Heart right ventricle (tissue), 16 donors: ENCODE measurements around the gene TGOLN2. TPM values are rescaled to one million over a fixed set of nuclear protein-coding genes. Genes with fewer than 3 reads are reported as not detected.

Source experiments
- ATAC-seq, 8 donors: fragments of 200-7000 bp; cut with Tn5 transposase; one replicate each; pipeline ENCODE4 v1.9.1; 2020; ENCODE audit warnings: mild to moderate bottlenecking in 8 of 8, moderate library complexity in 8 of 8, moderate number of reproducible peaks in 1 of 8
- DNase-seq, 2 donors: peaks; one replicate each; pipeline ENCODE4 v3.0.0-alpha.2; 2020
- H3K27ac ChIP-seq, 10 donors: fragments of 200-600 bp; sonication (generic) in 2 of 10; one replicate each; pipeline versions ENCODE4 v1.5.0 to v1.8.0; 2020 to 2022; ENCODE audit warnings: mild to moderate bottlenecking in 3 of 10
- H3K27me3 ChIP-seq, 7 donors: fragments of 200-600 bp; one replicate each; pipeline ENCODE4 v1.8.0; 2021 to 2022; ENCODE audit warnings: mild to moderate bottlenecking in 2 of 7
- H3K36me3 ChIP-seq, 9 donors: fragments of 200-600 bp; sonication (generic) in 1 of 9; one replicate each; pipeline versions ENCODE4 v1.5.0 to v1.8.0; 2020 to 2022; ENCODE audit warnings: mild to moderate bottlenecking in 2 of 9
- H3K4me1 ChIP-seq, 9 donors: fragments of 200-600 bp; sonication (generic) in 1 of 9; one replicate each; pipeline versions ENCODE4 v1.5.0 to v1.8.0; 2020 to 2022; ENCODE audit warnings: mild to moderate bottlenecking in 4 of 9
- H3K4me3 ChIP-seq, 10 donors: fragments of 200-600 bp; sonication (generic) in 2 of 10; one replicate each; pipeline versions ENCODE4 v1.5.0 to v1.8.0; 2020 to 2022; ENCODE audit warnings: mild to moderate bottlenecking in 7 of 10, moderate library complexity in 2 of 10
- H3K9me3 ChIP-seq, 11 donors: fragments of 200-600 bp in 10 of 11; sonication (generic) in 2 of 11; one replicate each; pipeline versions ENCODE4 v1.5.0 to v1.8.0; 2013 to 2022; ENCODE audit warnings: mild to moderate bottlenecking in 2 of 11, control low read depth in 1 of 11, moderate library complexity in 1 of 11
- WGBS, 2 donors: extraction: QIAGEN DNeasy Blood & Tissue Kit; methylation state at CpG; one replicate each; pipeline ENCODE4 v1.1.7; 2013; ENCODE audit warnings: inconsistent platforms in 1 of 2; 5-methylcytosine and 5-hydroxymethylcytosine counted together
- intact Hi-C, 10 donors: fragments of 100-400 bp; cut with DNase I; formaldehyde crosslinking; loops; one replicate each; pipeline versions ENCODE4 v1.11.1 to v1.14.2; 2022
- polyA plus RNA-seq, 2 donors: library from polyadenylated mRNA; stranded (reverse); fragments of 200-250 nt; gene quantifications; one replicate each; pipeline ENCODE4 v1.2.3, GENCODE V29; 2013
- total RNA-seq, 10 donors: library from RNA; stranded (reverse); fragmentation: NEBNext Ultra II Directional in 3 of 10; extraction: Animal tissue kit (Norgen Biotek cat#: 25700) in 3 of 10; gene quantifications; one replicate each; pipeline versions ENCODE4 v1.2.1 to v1.2.4, GENCODE V29; 2021 to 2023
- TF ChIP-seq, protein P1 (sequence below), 9 donors: fragments of 200-600 bp; sonication (generic) in 2 of 9; IDR thresholded peaks; one replicate each; pipeline versions ENCODE4 v1.5.0 to v1.8.0; 2021 to 2022; ENCODE audit warnings: antibody characterized with exemption in 9 of 9, mild to moderate bottlenecking in 5 of 9, moderate library complexity in 1 of 9
- donor health status: Arrhythmogenic right ventricular cardiomyopathy.
- donor health status: ischemic (EF 13 %, LVEDD 7.1; RV severe dilation, severe dysfunction).
- donor health status: healthy with polysubstance abuse.
- donor health status: DM: no; HTN: yes; CAD: no.
- donor health status: DM: no; HTN: no; CAD: no.
- donor health status: ischemic (EF 25% LVEDD 6.9; RV normal size, moderate dysfunction).
- donor health status: ischemic (EF 25% LVEDD 5.7; RV mildly dilated, moderate dysfunction).
- donor health status: healthy.
- donor health status: DM: yes; HTN: yes; CAD: no.
- donor health status: Ischemic cardiomyopathy.
- donor health status: ischemic (EF 35%, LVEDD 5.7; RV mildly dilated, moderate dysfunction).
- donor health status: nonischemic (EF 11% LVEDD 7.7; RV severe dilation, severe dysfunction).
- donor health status: DM: yes; HTN: yes; CAD: no.
- donor health status: PGD.
- donor health status: ischemic (EF 29% LVEDD 5.4; RV normal size, mild dysfunction).
- donor health status: nonischemic (EF 23%, LVEDD 6.1; RV moderate dilation, normal function).

Gene TGOLN2
- total and polyA plus RNA-seq, 12 donors = 12.1 to 99.9 (median 72.4) TPM

DNA sequence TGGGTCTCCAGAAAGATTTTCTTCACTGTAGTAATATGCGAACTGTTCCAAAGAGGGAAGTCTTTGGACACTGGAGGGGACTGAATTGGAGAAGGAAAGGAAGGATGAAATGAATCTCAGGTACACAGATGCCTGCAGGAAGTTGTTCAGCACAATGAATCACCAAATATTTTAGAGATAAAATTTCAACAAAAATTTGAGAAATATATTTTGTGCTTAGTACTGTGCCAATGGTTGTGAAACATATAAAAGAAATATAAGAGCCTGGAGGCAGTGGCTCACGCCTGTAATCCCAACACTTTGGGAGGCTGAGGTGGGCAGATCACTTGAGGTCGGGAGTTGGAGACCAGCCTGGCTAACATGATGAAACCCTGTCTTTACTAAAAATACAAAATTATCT is 29.9 kb upstream of the TGOLN2 start:
- TF ChIP-seq, protein P1, sequence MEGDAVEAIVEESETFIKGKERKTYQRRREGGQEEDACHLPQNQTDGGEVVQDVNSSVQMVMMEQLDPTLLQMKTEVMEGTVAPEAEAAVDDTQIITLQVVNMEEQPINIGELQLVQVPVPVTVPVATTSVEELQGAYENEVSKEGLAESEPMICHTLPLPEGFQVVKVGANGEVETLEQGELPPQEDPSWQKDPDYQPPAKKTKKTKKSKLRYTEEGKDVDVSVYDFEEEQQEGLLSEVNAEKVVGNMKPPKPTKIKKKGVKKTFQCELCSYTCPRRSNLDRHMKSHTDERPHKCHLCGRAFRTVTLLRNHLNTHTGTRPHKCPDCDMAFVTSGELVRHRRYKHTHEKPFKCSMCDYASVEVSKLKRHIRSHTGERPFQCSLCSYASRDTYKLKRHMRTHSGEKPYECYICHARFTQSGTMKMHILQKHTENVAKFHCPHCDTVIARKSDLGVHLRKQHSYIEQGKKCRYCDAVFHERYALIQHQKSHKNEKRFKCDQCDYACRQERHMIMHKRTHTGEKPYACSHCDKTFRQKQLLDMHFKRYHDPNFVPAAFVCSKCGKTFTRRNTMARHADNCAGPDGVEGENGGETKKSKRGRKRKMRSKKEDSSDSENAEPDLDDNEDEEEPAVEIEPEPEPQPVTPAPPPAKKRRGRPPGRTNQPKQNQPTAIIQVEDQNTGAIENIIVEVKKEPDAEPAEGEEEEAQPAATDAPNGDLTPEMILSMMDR (IDR thresholded peaks at IDR 0.05) = no peak
- H3K4me3 ChIP-seq = no peak overlapping the region
- peaks cover 0 to 71% (median 8%) of the 10 kb centered on the region in 9 donors for H3K36me3 ChIP-seq
- DNase-seq (no peak), ATAC-seq (no peak)
- intact Hi-C loops = loop anchor here in 1 of 10 donors (5.0 kb wide), 1 partner anchor 180 kb away; the partner anchor contains the start of gene MAT2A
- H3K27me3 ChIP-seq = no peaks in the 10 kb centered on the region
- 92 to 94% methylated on average over 3 of the region's 3 CpGs for WGBS, 2 donors
- H3K27ac ChIP-seq = no peak overlapping the region
- peaks cover 0 to 42% (median 22%) of the 10 kb centered on the region in 9 donors for H3K4me1 ChIP-seq
- H3K9me3 ChIP-seq = no peaks in the 10 kb centered on the region

DNA sequence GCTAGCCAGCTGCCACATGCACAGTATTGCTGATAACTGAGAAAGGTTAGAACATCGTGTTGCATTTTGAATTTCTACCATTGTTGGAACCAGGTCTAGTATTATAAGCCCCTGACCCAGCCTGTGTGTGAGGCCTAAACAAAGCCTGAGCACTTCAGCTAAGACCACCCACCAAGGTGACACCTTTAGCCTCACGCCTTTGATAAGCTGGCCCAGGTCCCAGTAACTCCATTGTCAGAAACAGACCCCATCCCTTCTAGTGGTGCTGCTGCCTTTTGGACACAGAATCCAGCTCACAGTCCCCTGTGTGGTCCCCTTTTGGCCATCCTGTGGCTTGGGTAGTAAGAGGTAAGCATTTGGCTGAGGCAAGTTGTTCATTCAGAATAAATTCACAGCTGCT is 28.4 kb upstream of the TGOLN2 start:
- no peak overlapping the region for H3K27ac ChIP-seq
- no peaks in the 10 kb centered on the region for H3K9me3 ChIP-seq
- H3K36me3 ChIP-seq = peaks cover 0 to 62% (median 1%) of the 10 kb centered on the region in 9 donors
- 57 to 73% methylated on average over 2 of the region's 2 CpGs for WGBS, 2 donors
- DNase-seq = no peak
- H3K4me1 ChIP-seq = peaks cover 0 to 46% (median 22%) of the 10 kb centered on the region in 9 donors
- TF ChIP-seq, protein P1 (IDR thresholded peaks at IDR 0.05) = no peak
- no peaks in the 10 kb centered on the region for H3K27me3 ChIP-seq
- H3K4me3 ChIP-seq = no peak overlapping the region
- intact Hi-C loops = loop anchor here in 1 of 10 donors (5.0 kb wide), 1 partner anchor 181 kb away; the partner anchor contains the start of gene MAT2A
- no peak for ATAC-seq

DNA sequence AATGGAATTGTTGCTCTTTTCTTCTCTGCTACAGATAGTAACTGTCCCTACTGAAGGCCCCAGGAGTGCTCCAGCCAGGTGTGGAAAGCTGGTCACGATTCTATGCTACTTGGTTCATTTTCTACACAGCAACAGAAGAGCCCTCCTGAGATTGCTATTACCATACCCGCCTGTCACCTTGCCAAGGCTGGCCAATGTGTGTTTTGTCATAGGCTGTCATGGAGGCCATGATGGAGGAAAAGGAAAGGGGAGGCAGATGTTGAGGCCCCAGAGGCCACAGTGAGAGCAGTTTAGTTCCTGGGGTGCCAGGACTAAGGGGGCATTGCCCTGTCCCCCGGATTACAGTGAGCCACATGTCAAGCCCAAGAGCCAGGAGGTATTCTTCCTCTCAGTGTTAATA is 27.7 kb upstream of the TGOLN2 start:
- intact Hi-C loops = loop anchor here in 1 of 10 donors (5.0 kb wide), 1 partner anchor 182 kb away; the partner anchor contains the start of gene MAT2A
- Histone ChIP-seq H3K27me3 (no peaks in the 10 kb centered on the region), H3K4me1 (peaks cover 0 to 46% (median 22%) of the 10 kb centered on the region in 9 donors), H3K4me3 (peak overlapping the region; percentile 52 to 87 (median 68)), H3K36me3 (peaks cover 0 to 62% (median 8%) of the 10 kb centered on the region in 9 donors), H3K27ac (peak overlapping the region in 2 of 10 donors; percentile 90 to 91), H3K9me3 (no peaks in the 10 kb centered on the region)
- ATAC-seq (no peak), DNase-seq (no peak)
- WGBS, 2 donors = 77 to 81% methylated on average over 3 of the region's 3 CpGs
- TF ChIP-seq, protein P1 (IDR thresholded peaks at IDR 0.05) = no peak

DNA sequence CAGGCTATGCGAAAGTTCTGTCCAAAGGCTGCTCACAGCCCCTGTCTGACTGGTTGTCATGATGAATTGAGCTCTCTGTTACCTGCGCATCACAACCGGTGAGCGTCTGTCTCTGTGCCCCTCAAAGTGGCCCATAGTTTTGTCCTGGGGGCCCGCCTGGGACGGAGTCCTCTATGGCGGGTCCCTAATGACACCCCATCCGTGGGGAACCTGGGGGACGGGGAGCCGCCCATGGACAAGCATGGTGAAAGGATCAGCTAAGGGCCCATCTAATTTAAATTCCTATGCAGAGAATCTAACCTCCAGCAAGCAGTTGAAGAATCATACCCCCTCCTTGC is 27.3 kb upstream of the TGOLN2 start:
- TF ChIP-seq, protein P1 (IDR thresholded peaks at IDR 0.05) = no peak
- Histone ChIP-seq H3K27ac (peak overlapping the region in 9 of 10 donors; percentile 75 to 92 (median 91)), H3K9me3 (no peaks in the 10 kb centered on the region), H3K4me1 (peaks cover 0 to 46% (median 22%) of the 10 kb centered on the region in 9 donors), H3K27me3 (no peaks in the 10 kb centered on the region), H3K36me3 (peaks cover 0 to 62% (median 12%) of the 10 kb centered on the region in 9 donors), H3K4me3 (peak overlapping the region; percentile 52 to 87 (median 68))
- WGBS, 2 donors = 11 to 12% methylated on average over 10 of the region's 10 CpGs
- intact Hi-C loops = loop anchor here in 1 of 10 donors (5.0 kb wide), 1 partner anchor 182 kb away; the partner anchor contains the start of gene MAT2A
- ATAC-seq (peak in 2 of 8 donors; percentile 4 to 11), DNase-seq (no peak)
